BLaER1 (cell line): ENCODE data around the gene ELAVL4.

Source experiments
- H3K27ac ChIP-seq: shearing (Covaris generic); formaldehyde crosslinking; 2 replicates; pipeline ENCODE4 v1.8.1; 2022
- H3K27me3 ChIP-seq: shearing (Covaris generic); formaldehyde crosslinking; 2 replicates; pipeline ENCODE4 v1.8.1; 2022
- H3K36me3 ChIP-seq: shearing (Covaris generic); formaldehyde crosslinking; 2 replicates; pipeline ENCODE4 v1.8.1; 2022
- H3K4me1 ChIP-seq: shearing (Covaris generic); formaldehyde crosslinking; 2 replicates; pipeline ENCODE4 v1.8.1; 2022
- H3K4me2 ChIP-seq: shearing (Covaris generic); formaldehyde crosslinking; 2 replicates; pipeline ENCODE4 v1.8.1; 2022
- H3K4me3 ChIP-seq: shearing (Covaris generic); formaldehyde crosslinking; 2 replicates; pipeline ENCODE4 v1.8.1; 2022
- H3K9ac ChIP-seq: shearing (Covaris generic); formaldehyde crosslinking; 2 replicates; pipeline ENCODE4 v1.8.1; 2022
- H3K9me3 ChIP-seq: shearing (Covaris generic); formaldehyde crosslinking; 2 replicates; pipeline ENCODE4 v1.8.1; 2022
- H4K20me1 ChIP-seq: shearing (Covaris generic); formaldehyde crosslinking; 2 replicates; pipeline ENCODE4 v1.8.1; 2022
- Cebpa-rat ChIP-seq: shearing (Covaris generic); IDR thresholded peaks from 2 replicates; pipeline ENCODE4 v1.8.1; 2022

Gene ELAVL4

GRCh38 chr1:50111503-50111902 lies 2.8 kb downstream of the ELAVL4 start:
- Histone ChIP-seq H3K4me3 (no peak overlapping the region), H3K27ac (no peak overlapping the region), H3K36me3 (no peaks in the 10 kb centered on the region), H3K27me3 (no peaks in the 10 kb centered on the region), H3K9ac (no peak overlapping the region), H3K4me2 (peak overlapping the region; percentile 91; the same call in 1 of the 2 replicates), H3K4me1 (peaks cover 26% of the 10 kb centered on the region), H3K9me3 (no peaks in the 10 kb centered on the region), H4K20me1 (no peaks in the 10 kb centered on the region)
- no peak for TF ChIP-seq Cebpa-rat

GRCh38 chr1:50112193-50112592 lies 3.5 kb downstream of the ELAVL4 start:
- no peak overlapping the region for H3K27ac ChIP-seq
- H3K36me3 ChIP-seq = no peaks in the 10 kb centered on the region
- no peaks in the 10 kb centered on the region for H4K20me1 ChIP-seq
- peaks cover 26% of the 10 kb centered on the region for H3K4me1 ChIP-seq
- no peaks in the 10 kb centered on the region for H3K27me3 ChIP-seq
- no peak overlapping the region for H3K9ac ChIP-seq
- H3K9me3 ChIP-seq = no peaks in the 10 kb centered on the region
- TF ChIP-seq Cebpa-rat = no peak
- no peak overlapping the region for H3K4me3 ChIP-seq
- no peak overlapping the region for H3K4me2 ChIP-seq

- H3K4me3 ChIP-seq = no peak overlapping the region
These were observed 14.4 kb downstream of the ELAVL4 start for GRCh38 chr1:50123071-50123470.

GRCh38 chr1:50126927-50127715 lies 18.4 kb downstream of the ELAVL4 start:
- Histone ChIP-seq H3K27ac (no peak overlapping the region), H3K27me3 (no peaks in the 10 kb centered on the region), H3K4me1 (no peaks in the 10 kb centered on the region), H3K9me3 (no peaks in the 10 kb centered on the region), H3K36me3 (no peaks in the 10 kb centered on the region), H3K9ac (no peak overlapping the region), H4K20me1 (no peaks in the 10 kb centered on the region), H3K4me2 (no peak overlapping the region), H3K4me3 (no peak overlapping the region)
- TF ChIP-seq Cebpa-rat = no peak

More at GRCh38 chr1:50123071-50123470, 14.4 kb downstream of the ELAVL4 start:
- Histone ChIP-seq H3K9me3 (no peaks in the 10 kb centered on the region), H3K36me3 (no peaks in the 10 kb centered on the region), H3K4me1 (no peaks in the 10 kb centered on the region), H3K27ac (no peak overlapping the region), H4K20me1 (no peaks in the 10 kb centered on the region), H3K9ac (no peak overlapping the region), H3K27me3 (no peaks in the 10 kb centered on the region), H3K4me2 (no peak overlapping the region)
- no peak for TF ChIP-seq Cebpa-rat

GRCh38 chr1:50129201-50129600 lies 20.5 kb downstream of the ELAVL4 start:
- Histone ChIP-seq H3K9ac (no peak overlapping the region), H4K20me1 (no peaks in the 10 kb centered on the region), H3K27ac (no peak overlapping the region), H3K4me3 (no peak overlapping the region), H3K9me3 (no peaks in the 10 kb centered on the region), H3K36me3 (no peaks in the 10 kb centered on the region), H3K27me3 (no peaks in the 10 kb centered on the region), H3K4me1 (peaks cover 4% of the 10 kb centered on the region), H3K4me2 (no peak overlapping the region)
- no peak for TF ChIP-seq Cebpa-rat

- no peaks in the 10 kb centered on the region for H3K36me3 ChIP-seq
- no peak overlapping the region for H3K27ac ChIP-seq
- H3K4me2 ChIP-seq = no peak overlapping the region
- no peak overlapping the region for H3K9ac ChIP-seq
- no peak for TF ChIP-seq Cebpa-rat
- no peaks in the 10 kb centered on the region for H3K27me3 ChIP-seq
- no peak overlapping the region for H3K4me3 ChIP-seq
- H4K20me1 ChIP-seq = no peaks in the 10 kb centered on the region
- H3K4me1 ChIP-seq = peaks cover 30% of the 10 kb centered on the region
- H3K9me3 ChIP-seq = no peaks in the 10 kb centered on the region
These were observed 23.7 kb downstream of the ELAVL4 start for GRCh38 chr1:50132347-50132894.

- H3K27ac ChIP-seq = peak overlapping the region; percentile 68; the same call in 1 of the 2 replicates
These were observed 27.0 kb downstream of the ELAVL4 start for GRCh38 chr1:50135716-50136115.

GRCh38 chr1:50139339-50140181 lies 30.8 kb downstream of the ELAVL4 start:
- Histone ChIP-seq H3K27me3 (no peaks in the 10 kb centered on the region), H3K4me3 (no peak overlapping the region), H3K4me1 (peaks cover 29% of the 10 kb centered on the region), H3K9ac (no peak overlapping the region), H3K9me3 (no peaks in the 10 kb centered on the region), H3K27ac (no peak overlapping the region), H4K20me1 (no peaks in the 10 kb centered on the region), H3K4me2 (no peak overlapping the region), H3K36me3 (no peaks in the 10 kb centered on the region)
- TF ChIP-seq Cebpa-rat = no peak

More at GRCh38 chr1:50135716-50136115, 27.0 kb downstream of the ELAVL4 start:
- Histone ChIP-seq H3K36me3 (no peaks in the 10 kb centered on the region), H4K20me1 (no peaks in the 10 kb centered on the region), H3K4me1 (peaks cover 37% of the 10 kb centered on the region), H3K9ac (no peak overlapping the region), H3K4me3 (no peak overlapping the region), H3K27me3 (no peaks in the 10 kb centered on the region), H3K9me3 (no peaks in the 10 kb centered on the region), H3K4me2 (peak overlapping the region; percentile 68)
- TF ChIP-seq Cebpa-rat = no peak

- H3K4me3 ChIP-seq = no peak overlapping the region
- H4K20me1 ChIP-seq = no peaks in the 10 kb centered on the region
- TF ChIP-seq Cebpa-rat = no peak
- no peak overlapping the region for H3K4me2 ChIP-seq
- H3K27ac ChIP-seq = no peak overlapping the region
- H3K9me3 ChIP-seq = no peaks in the 10 kb centered on the region
- no peaks in the 10 kb centered on the region for H3K36me3 ChIP-seq
- H3K9ac ChIP-seq = no peak overlapping the region
- H3K27me3 ChIP-seq = no peaks in the 10 kb centered on the region
- peaks cover 23% of the 10 kb centered on the region for H3K4me1 ChIP-seq
These were observed 31.4 kb downstream of the ELAVL4 start for GRCh38 chr1:50140182-50140447.
